ENCODE results near the gene WDR48.

Gene WDR48

GRCh38 chr3:39102504-39103323 is 50.9 kb downstream of the WDR48 start:
- no peak for DNase-seq (ENCODE audit: low read depth)

- DNase-seq (ENCODE audit: low read depth) = no peak
Measured at GRCh38 chr3:39103324-39103693, 51.5 kb downstream of the WDR48 start.

- no peak for DNase-seq (ENCODE audit: low read depth)
Measured at GRCh38 chr3:39103791-39104552, 52.2 kb downstream of the WDR48 start.

GRCh38 chr3:39104961-39105686 is 53.3 kb downstream of the WDR48 start:
- no peak for DNase-seq (ENCODE audit: low read depth)

GRCh38 chr3:39105687-39106063 is 53.9 kb downstream of the WDR48 start:
- no peak for DNase-seq (ENCODE audit: low read depth)

- no peak for DNase-seq (ENCODE audit: low read depth)
Measured at GRCh38 chr3:39106281-39106811, 54.5 kb downstream of the WDR48 start.

- no peak for DNase-seq (ENCODE audit: low read depth)
Measured at GRCh38 chr3:39106851-39107387, 55.1 kb downstream of the WDR48 start.

GRCh38 chr3:39107388-39108199 is 55.8 kb downstream of the WDR48 start, which contains the start of the genes GORASP1 and TTC21A:
Gene GORASP1 (minus strand): TSS chr3:39107627. CDS start chr3:39107541, 86 bp downstream.
Gene TTC21A (plus strand): TSS chr3:39107680. CDS start chr3:39107838, 158 bp downstream.
- DNase-seq (ENCODE audit: low read depth) = peak; percentile 53

GRCh38 chr3:39108200-39108710 is 56.4 kb downstream of the WDR48 start:
- no peak for DNase-seq (ENCODE audit: low read depth)

- no peak for DNase-seq (ENCODE audit: low read depth)
Measured at GRCh38 chr3:39109086-39109485, 57.3 kb downstream of the WDR48 start.

GRCh38 chr3:39110041-39110639 is 58.3 kb downstream of the WDR48 start:
- no peak for DNase-seq (ENCODE audit: low read depth)

GRCh38 chr3:39112113-39112512 is 60.3 kb downstream of the WDR48 start:
- DNase-seq (ENCODE audit: low read depth) = no peak

- DNase-seq (ENCODE audit: low read depth) = no peak
Measured at GRCh38 chr3:39112535-39112934, 60.7 kb downstream of the WDR48 start.

- no peak for DNase-seq (ENCODE audit: low read depth)
Measured at GRCh38 chr3:39113291-39113690, 61.5 kb downstream of the WDR48 start.

GRCh38 chr3:39114456-39114855 is 62.6 kb downstream of the WDR48 start:
- no peak for DNase-seq (ENCODE audit: low read depth)

GRCh38 chr3:39115870-39116269 is 64.1 kb downstream of the WDR48 start:
- DNase-seq (ENCODE audit: low read depth) = no peak

GRCh38 chr3:39118079-39118478 is 66.3 kb downstream of the WDR48 start:
- DNase-seq (ENCODE audit: low read depth) = no peak

GRCh38 chr3:39118931-39119660 is 67.3 kb downstream of the WDR48 start:
- DNase-seq (ENCODE audit: low read depth) = no peak

- no peak for DNase-seq (ENCODE audit: low read depth)
Measured at GRCh38 chr3:39121621-39122020, 69.8 kb downstream of the WDR48 start.

- DNase-seq (ENCODE audit: low read depth) = no peak
Measured at GRCh38 chr3:39122813-39123212, 71.0 kb downstream of the WDR48 start.
